Stimulated activated effector memory CD8-positive, alpha-beta T cell treated with anti-CD3 and anti-CD28 coated beads, Interleukin-12 subunit alpha, Interleukin-12 subunit beta, amount 100 ng/mL, for 72 hours (primary cell): ENCODE data around the gene MAPK7.
"Not testable (repeated sequence)": the region's sequence is repeated elsewhere in the genome, so short reads cannot be mapped to it uniquely, and the experiment has no call there.

ENCODE experiments used
- ATAC-seq: fragments of 150-1000 bp; cut with Tn5 transposase; 2 replicates; pipeline ENCODE4 v1.10.0; 2021
- DNase-seq, 2 donors: peaks; one replicate each; pipeline ENCODE4 v3.0.0; 2021 to 2022; ENCODE audit warnings: low spot score in 2 of 2
- H3K27ac Mint-ChIP-seq: one replicate; pipeline ENCODE4 v1.8.0; 2022; ENCODE audit warnings: mild to moderate bottlenecking, mixed read lengths
- H3K36me3 Mint-ChIP-seq: one replicate; pipeline ENCODE4 v1.8.0; 2022; ENCODE audit warnings: mild to moderate bottlenecking, mixed read lengths
- H3K4me1 Mint-ChIP-seq: one replicate; pipeline ENCODE4 v1.8.0; 2022; ENCODE audit warnings: mixed read lengths
- H3K4me3 Mint-ChIP-seq: one replicate; pipeline ENCODE4 v1.8.0; 2022; ENCODE audit warnings: mild to moderate bottlenecking, mixed read lengths
- H3K9me3 Mint-ChIP-seq: one replicate; pipeline ENCODE4 v1.8.0; 2022; ENCODE audit warnings: mixed read lengths

MAPK7 gene

DNA sequence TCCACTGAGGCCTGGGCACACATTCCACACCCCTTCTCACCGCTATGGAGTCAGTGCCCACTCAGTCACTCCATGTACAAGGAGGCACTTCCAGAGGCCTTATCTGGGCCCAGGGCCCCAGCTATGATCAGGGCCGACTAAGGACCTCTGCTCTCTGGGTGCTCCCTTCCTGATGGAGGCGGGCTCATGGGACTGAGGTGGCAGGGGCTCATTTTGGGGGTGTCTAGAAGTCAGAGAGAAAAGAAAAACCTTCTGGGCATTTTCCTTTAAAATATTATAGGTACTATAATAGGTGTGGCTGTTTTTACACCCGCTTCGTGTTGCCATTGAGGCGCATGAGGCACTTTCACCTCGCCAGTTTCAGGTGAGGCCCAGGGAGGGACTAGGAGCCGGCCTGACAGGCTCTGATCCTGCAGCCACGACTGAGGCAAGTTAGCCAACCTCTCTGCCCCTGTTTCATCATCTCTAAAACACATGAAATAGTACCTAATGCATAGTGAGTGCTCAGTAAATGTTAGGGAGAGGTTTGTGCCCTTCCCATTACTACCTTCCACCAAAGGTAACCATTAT lies 30.1 kb upstream of the MAPK7 start:
- no peaks in the 10 kb centered on the region for H3K9me3 Mint-ChIP-seq
- H3K4me3 Mint-ChIP-seq, result no peak overlapping the region
- H3K4me1 Mint-ChIP-seq, result peaks cover 6% of the 10 kb centered on the region
- no peaks in the 10 kb centered on the region for H3K36me3 Mint-ChIP-seq
- no peak overlapping the region for H3K27ac Mint-ChIP-seq
- DNase-seq, result no peak
- no peak for ATAC-seq

DNA sequence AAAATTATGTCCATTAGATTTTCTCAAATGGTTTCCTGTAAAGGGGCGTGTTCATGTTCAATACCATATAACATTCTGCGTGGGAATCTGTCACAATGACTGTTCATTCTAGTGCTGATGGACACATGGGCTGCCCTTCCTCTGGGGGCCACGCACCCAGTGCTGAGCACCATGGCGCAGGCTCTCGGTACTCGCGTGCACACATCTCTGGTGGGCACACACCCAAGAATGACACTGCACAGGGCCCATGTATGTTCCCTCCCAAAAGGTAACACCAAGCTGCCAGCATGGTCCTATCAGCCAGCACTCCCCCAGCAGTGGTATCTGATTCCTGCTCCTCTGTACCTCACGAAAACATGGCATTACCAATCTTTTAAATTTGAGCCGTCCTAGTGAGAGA lies 29.5 kb upstream of the MAPK7 start:
- DNase-seq (no peak), ATAC-seq (no peak)
- H3K4me1 Mint-ChIP-seq, result peaks cover 6% of the 10 kb centered on the region
- no peak overlapping the region for H3K27ac Mint-ChIP-seq
- H3K9me3 Mint-ChIP-seq, result no peaks in the 10 kb centered on the region
- H3K36me3 Mint-ChIP-seq, result no peaks in the 10 kb centered on the region
- H3K4me3 Mint-ChIP-seq, result no peak overlapping the region

DNA sequence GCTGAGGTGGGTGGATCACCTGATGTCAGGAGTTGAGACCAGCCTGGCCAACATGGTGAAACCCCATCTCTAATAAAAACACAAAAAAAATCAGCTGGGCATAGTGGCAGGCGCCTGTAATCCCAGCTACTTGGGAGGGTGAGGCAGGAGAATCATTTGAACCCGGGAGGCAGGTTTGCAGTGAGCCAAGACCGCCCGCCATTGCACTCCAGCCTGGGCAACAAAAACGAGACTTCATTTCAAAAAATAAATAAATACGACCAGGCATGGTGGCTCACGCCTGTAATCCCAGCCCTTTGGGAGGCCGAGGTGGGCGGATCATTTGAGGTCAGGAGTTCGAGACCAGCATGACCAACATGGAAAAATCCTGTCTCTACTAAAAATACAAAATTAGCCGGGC lies 24.9 kb upstream of the MAPK7 start:
- not testable (repeated sequence) for ATAC-seq, H3K36me3 Mint-ChIP-seq, H3K4me3 Mint-ChIP-seq, H3K4me1 Mint-ChIP-seq, H3K27ac Mint-ChIP-seq, DNase-seq, H3K9me3 Mint-ChIP-seq

DNA sequence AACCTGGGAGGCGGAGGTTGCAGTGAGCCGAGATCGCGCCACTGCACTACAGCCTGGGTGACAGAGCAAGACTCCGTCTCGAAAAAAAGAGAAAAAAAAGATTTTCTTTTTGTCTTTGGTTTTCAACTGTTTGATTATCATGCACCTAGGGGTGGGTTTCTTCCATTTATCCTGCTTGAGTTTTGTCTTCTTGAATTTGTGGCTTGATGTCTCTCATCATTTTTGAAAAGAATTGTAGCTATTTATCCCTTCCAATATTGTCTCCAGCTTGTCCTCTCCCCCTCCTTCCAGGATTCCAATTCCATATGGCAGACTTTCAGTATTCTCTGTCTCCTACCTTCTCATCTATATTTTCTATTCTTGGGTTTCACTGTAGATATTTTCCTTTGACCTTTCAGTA lies 23.6 kb upstream of the MAPK7 start:
- ATAC-seq (no peak), DNase-seq (no peak)
- Mint-ChIP-seq H3K9me3 (no peaks in the 10 kb centered on the region), H3K27ac (no peak overlapping the region), H3K4me1 (no peaks in the 10 kb centered on the region), H3K4me3 (no peak overlapping the region), H3K36me3 (no peaks in the 10 kb centered on the region)

DNA sequence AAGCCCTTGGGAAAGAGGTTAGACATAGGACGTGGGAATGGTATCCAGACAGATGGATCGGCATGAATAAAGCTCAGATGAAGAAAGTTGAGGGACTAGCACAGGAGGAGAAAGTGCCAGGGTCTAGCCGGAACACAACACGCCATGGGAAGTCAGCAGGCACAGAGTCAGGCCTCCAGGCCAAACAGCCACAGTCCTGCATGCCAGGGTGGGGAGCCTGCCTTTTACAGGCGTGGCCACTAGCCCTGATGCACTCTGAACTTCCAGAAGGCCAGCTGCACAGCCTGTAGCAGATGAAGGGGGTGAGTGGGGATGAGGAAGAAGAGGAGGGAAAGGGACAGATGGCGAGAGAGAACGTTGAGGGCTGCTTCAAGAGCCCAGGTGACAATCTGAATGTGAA lies 20.9 kb upstream of the MAPK7 start:
- ATAC-seq, result no peak

DNA sequence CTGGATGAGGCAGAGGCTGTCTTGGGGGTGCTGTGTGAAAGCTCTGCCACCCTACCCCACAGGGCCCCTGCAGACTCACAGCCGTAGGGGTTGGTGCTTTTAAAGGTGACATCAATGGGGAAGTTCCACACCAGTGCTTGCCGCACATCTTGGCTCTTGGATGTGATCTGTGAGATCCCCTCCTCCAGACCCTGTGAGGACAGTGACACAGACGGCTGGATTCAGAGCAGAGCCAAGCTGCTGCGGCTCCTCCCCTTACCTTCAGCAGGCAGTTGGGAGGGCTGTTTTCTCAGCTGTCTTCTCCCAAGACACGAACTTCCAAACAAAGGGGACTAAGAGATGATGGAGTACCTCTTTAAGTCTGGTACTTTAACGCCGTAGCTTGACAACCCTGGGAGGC lies 20.5 kb upstream of the MAPK7 start:
- Mint-ChIP-seq H3K4me1 (peaks cover 10% of the 10 kb centered on the region), H3K36me3 (no peaks in the 10 kb centered on the region), H3K9me3 (no peaks in the 10 kb centered on the region), H3K4me3 (no peak overlapping the region), H3K27ac (no peak overlapping the region)
- ATAC-seq (no peak), DNase-seq (no peak)

More for the DNA sequence above, 20.9 kb upstream of the MAPK7 start:
- Mint-ChIP-seq H3K27ac (no peak overlapping the region), H3K4me1 (peaks cover 10% of the 10 kb centered on the region), H3K4me3 (no peak overlapping the region), H3K36me3 (no peaks in the 10 kb centered on the region), H3K9me3 (no peaks in the 10 kb centered on the region)
- no peak for DNase-seq

DNA sequence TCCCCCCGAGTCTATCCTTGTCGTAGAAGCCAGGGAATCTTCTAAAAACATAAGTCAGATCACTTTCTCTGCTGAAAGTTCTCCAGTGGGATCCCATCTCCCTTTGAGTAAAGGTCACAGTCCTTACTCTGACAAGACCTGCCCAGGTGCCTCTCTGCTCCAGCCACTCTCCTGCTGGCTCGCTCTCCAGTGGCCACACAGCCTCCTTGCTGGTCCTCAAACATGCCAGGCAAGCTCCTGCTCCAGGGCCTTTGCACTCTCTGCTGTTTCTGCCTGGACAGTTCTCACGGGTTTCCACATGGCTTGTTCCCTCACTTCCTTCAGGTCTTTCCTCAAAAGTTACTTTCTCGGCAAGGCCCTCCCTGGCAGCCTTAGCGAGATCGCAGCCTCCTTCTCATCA lies 19.1 kb upstream of the MAPK7 start:
- H3K27ac Mint-ChIP-seq, result peak overlapping the region; percentile 18
- no peak overlapping the region for H3K4me3 Mint-ChIP-seq
- no peaks in the 10 kb centered on the region for H3K36me3 Mint-ChIP-seq
- H3K9me3 Mint-ChIP-seq, result no peaks in the 10 kb centered on the region
- ATAC-seq (no peak), DNase-seq (no peak)
- peaks cover 10% of the 10 kb centered on the region for H3K4me1 Mint-ChIP-seq

DNA sequence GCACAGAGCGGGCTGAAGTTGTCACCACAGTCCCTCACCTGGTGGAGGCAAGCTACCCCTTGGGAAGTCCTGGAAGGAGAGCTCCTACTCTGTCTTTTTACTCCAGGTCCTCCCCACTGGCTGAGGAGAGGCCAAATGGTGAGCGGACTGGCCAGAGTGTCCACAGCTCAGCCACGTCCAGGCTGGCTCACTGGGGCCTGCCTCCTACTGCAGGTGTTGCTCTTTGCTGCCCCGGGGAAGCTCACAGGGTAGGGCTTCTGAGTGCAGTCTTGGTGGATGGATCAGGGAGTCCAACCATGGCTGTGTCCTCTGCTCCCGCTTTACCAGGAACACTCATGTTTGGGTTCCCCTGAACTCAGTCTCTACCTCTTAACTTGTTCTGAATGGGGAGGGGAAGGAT lies 18.4 kb upstream of the MAPK7 start:
- H3K4me3 Mint-ChIP-seq, result no peak overlapping the region
- DNase-seq, result no peak

DNA sequence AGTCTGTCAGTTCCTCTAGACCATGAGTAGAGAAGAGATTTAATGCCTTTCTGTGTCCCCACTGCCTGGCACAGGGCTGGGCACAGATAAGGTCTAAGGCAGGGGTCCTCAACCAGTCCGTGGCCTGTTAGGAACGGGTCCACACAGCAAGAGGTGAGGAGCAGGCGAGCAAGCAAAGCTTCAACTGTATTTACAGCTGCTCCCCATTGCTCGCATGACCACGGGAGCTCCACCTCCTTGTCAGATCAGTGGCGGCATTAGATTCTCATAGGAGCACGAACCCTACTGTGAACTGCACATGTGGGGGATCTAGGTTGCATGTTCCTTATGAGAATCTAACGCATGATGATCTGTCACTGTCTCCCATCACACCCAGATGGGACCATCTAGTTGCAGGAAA lies 17.5 kb upstream of the MAPK7 start:
- Mint-ChIP-seq H3K4me3 (peak overlapping the region; percentile 74), H3K27ac (no peak overlapping the region), H3K4me1 (peaks cover 10% of the 10 kb centered on the region), H3K9me3 (no peaks in the 10 kb centered on the region), H3K36me3 (no peaks in the 10 kb centered on the region)
- DNase-seq (no peak), ATAC-seq (no peak)

More for the DNA sequence above, 18.4 kb upstream of the MAPK7 start:
- no peak overlapping the region for H3K27ac Mint-ChIP-seq
- no peak for ATAC-seq
- peaks cover 10% of the 10 kb centered on the region for H3K4me1 Mint-ChIP-seq
- no peaks in the 10 kb centered on the region for H3K9me3 Mint-ChIP-seq
- no peaks in the 10 kb centered on the region for H3K36me3 Mint-ChIP-seq

DNA sequence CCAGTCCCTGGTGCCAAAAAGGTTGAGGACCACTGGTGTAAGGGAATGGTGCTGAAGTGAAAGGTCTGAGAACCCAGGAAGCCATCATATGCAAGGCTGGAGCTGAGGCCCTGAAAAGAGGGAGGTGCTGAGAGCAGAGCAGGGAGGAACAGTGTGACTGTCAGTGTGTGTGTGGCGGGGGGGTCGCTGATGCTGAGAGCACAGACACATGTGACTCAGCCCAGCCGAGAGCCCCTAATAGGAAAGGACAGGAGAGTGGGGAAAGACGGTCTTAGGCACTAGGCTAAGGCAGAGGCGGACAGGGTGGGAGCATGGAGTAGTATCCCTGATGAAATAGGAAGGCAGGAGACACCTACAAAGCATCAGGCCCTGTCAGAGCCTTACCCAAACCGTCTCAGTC lies 17.0 kb upstream of the MAPK7 start:
- no peak for DNase-seq
- no peak for ATAC-seq
- Mint-ChIP-seq H3K27ac (no peak overlapping the region), H3K36me3 (no peaks in the 10 kb centered on the region), H3K9me3 (no peaks in the 10 kb centered on the region), H3K4me1 (peaks cover 10% of the 10 kb centered on the region), H3K4me3 (peak overlapping the region; percentile 74)

DNA sequence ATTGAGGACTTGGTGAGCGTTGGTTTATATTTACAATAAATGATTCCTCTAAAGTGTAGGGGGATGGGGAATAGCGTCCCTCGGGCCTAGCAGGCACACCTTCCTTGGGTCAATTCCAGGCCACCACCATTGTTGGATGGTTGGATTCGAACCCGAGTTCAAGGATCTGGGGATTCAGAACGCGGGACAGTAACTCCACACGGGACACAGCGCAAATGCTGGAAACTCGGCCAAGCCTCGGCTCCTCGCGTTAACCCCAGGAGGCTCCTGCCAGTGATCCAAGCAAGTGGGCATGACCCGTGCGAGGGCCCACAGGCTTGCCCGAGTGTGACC lies 16.4 kb upstream of the MAPK7 start:
- ATAC-seq (no peak), DNase-seq (no peak)
- no peaks in the 10 kb centered on the region for H3K9me3 Mint-ChIP-seq
- H3K4me3 Mint-ChIP-seq, result peak overlapping the region; percentile 74
- H3K36me3 Mint-ChIP-seq, result no peaks in the 10 kb centered on the region
- H3K4me1 Mint-ChIP-seq, result peaks cover 10% of the 10 kb centered on the region
- H3K27ac Mint-ChIP-seq, result peak overlapping the region; percentile 46

DNA sequence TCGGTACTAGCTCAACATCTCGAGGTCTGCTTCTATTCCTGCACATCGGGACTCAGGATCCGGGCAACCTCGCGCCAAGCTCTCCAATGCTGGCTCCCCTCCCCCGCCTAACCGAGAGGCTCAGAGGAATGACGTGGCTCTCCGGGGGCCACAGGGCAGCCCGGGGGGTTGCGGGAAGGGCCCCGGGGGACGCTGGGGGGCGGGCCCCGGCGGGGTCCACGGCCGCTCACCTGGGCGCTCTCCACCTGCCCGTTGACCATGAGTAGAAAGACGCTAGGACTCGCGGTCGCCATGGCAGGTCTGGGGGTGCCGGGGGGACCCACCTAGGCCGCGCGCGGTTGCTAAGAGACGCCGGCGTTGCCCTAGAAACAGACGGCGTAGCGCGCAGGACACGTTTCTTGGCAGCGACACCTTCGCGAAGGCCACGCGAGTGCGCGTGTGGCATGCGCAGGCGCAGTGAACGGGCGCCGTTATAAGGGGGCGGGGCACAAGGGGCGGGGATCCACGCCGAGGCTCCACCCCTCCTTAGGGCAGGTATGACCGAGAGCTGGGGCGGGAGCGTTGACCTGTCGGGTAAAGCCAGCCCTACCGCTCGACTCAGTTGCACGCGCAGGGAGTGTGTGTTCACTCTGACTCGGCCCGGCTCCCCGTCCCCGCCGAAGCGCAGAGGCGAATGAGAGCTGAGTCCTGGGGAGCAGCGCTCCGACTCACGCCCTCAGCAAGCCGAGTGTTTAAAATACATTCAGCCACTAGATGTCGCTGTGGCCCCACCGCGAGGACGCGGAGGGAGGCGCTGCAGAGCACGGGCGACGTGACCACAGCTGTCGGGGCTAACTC lies 15.8 kb upstream of the MAPK7 start, which contains the start of gene B9D1:
B9D1 (minus strand) TSS at position 447 of the 837 bp plus-strand sequence; CDS start at position 293, 154 bp downstream.
- Mint-ChIP-seq H3K27ac (peak within 1 kb of the TSS; percentile 46), H3K36me3 (no peaks in the 10 kb centered on the region), H3K4me1 (peaks cover 10% of the 10 kb centered on the region), H3K9me3 (no peaks in the 10 kb centered on the region), H3K4me3 (peak within 1 kb of the TSS; percentile 74)
- DNase-seq, result peak; percentile 94 to 96
- peak; percentile 85 for ATAC-seq

DNA sequence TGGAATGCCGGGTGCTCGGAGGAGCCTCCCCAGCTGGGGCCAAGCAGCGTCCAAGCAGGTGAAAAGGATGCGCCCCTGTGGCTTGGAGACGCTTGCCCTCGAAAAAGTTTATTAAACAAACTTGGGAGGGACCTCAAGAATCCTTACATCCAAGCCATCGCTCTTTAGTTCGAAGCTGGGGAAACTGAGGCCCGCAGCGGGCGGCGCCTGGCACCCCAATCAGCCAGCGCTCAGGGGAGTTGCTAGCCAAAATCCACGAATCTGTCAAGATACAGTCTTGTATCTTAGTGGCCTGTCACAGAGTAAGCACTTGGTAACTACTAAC lies 15.2 kb upstream of the MAPK7 start:
- H3K4me3 Mint-ChIP-seq, result peak overlapping the region; percentile 74
- H3K27ac Mint-ChIP-seq, result peak overlapping the region; percentile 46
- no peak for DNase-seq
- H3K9me3 Mint-ChIP-seq, result no peaks in the 10 kb centered on the region
- no peak for ATAC-seq
- H3K4me1 Mint-ChIP-seq, result peaks cover 10% of the 10 kb centered on the region
- H3K36me3 Mint-ChIP-seq, result no peaks in the 10 kb centered on the region

DNA sequence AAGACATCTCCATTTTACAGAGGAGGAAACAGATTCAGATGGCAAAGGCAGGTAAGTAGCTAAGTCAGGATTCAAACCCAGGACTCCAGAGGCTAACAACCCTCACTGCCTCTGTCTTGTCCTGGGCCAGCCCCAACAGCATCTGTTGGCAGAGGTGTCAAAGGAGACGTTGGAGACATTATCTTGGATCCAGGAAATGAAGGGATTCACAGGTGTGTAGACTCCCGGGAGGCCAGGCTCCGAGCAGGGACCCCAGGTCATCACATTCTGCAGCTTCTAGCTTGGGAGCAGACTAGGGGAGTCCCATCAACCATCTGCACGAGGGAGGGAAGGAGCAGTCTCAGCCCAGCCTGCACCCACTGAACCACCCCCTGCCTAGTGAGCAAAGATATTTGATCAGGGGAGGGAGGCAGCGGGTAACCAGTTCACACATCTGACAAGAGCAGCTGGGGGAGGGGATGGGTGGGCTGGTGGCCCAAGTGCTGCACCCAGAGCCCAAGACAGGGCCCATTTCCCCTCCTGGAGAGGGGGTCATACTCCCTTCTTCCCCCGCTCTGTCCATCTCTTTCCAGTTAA lies 14.8 kb upstream of the MAPK7 start:
- ATAC-seq, result no peak
- Mint-ChIP-seq H3K4me3 (peak overlapping the region; percentile 74), H3K4me1 (peaks cover 10% of the 10 kb centered on the region), H3K9me3 (no peaks in the 10 kb centered on the region), H3K36me3 (no peaks in the 10 kb centered on the region), H3K27ac (no peak overlapping the region)
- DNase-seq, result no peak

DNA sequence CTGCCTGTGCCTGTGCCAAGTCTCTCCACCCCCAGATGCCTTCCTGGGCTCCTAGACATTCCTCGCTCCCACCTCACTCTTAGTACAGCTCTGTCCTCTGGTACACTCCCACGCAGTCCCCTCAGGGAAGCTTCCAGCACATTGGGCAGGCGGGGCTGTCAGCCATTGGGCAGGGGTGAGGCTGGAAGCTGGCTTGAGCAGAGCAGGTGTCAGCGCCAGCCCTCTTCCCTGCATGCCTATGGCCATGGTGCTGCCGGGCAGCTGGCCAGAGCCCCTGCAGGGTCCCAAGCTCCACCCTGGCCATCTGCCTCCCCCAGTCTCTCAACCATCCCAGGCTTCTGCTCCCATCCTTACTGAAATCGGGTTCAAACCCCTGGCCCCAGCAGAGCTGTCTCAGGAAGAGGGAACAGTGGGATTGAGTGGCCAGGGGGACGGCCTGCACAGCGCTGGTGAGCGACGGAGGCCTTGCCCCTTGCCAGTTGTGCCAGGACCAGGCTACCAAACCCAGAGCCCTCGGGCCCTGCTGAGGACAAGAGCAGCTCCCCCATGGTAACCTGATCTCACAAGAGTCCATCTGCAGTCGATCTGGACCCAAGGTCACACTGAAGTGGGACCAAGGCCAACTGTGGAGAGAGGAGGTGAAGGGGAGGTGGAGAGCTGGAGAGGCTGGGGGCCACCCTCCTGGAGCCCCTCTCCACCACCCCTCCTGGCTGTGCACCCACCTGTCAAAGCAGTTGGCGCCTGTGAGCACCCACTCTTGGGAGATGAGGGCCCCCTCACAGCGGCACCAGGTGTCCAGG lies 13.4 kb upstream of the MAPK7 start:
- no peaks in the 10 kb centered on the region for H3K9me3 Mint-ChIP-seq
- no peak for DNase-seq
- ATAC-seq, result no peak
- no peak overlapping the region for H3K4me3 Mint-ChIP-seq
- H3K27ac Mint-ChIP-seq, result no peak overlapping the region
- H3K4me1 Mint-ChIP-seq, result peaks cover 21% of the 10 kb centered on the region
- no peaks in the 10 kb centered on the region for H3K36me3 Mint-ChIP-seq

DNA sequence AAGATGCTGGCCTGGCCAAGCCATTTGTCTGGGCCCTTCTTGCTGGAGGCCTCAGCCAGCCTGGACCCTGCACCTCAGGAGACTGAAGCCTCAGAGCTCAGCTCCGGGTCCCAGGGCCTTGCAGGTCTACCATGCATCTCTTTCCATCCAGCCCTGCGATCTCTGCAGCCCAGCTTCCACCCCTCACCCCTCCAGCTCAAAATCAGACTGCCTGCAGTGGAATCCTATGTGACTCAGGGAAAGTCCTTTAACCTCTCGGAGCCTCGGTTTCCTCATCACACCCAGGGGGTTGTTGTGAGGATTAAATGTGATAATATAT lies 12.8 kb upstream of the MAPK7 start:
- ATAC-seq (no peak), DNase-seq (no peak)
- H3K4me1 Mint-ChIP-seq, result peaks cover 27% of the 10 kb centered on the region
- no peaks in the 10 kb centered on the region for H3K9me3 Mint-ChIP-seq
- no peak overlapping the region for H3K4me3 Mint-ChIP-seq
- no peak overlapping the region for H3K27ac Mint-ChIP-seq
- no peaks in the 10 kb centered on the region for H3K36me3 Mint-ChIP-seq
